Choroid plexus epithelial cell (primary cell): ENCODE results near the gene USHBP1.

Source experiments
- DNase-seq: peaks from one replicate; pipeline ENCODE4 v3.0.0-alpha.2; 2010; ENCODE audit warnings: low read depth
- H3K4me3 ChIP-seq: 2 replicates; pipeline ENCODE4 v1.5.1; 2011; ENCODE audit warnings: low read depth, mild to moderate bottlenecking, control low read depth, low read length, moderate library complexity
- CTCF ChIP-seq: conservative IDR thresholded peaks from 2 replicates; pipeline ENCODE4 v1.5.1; 2011; ENCODE audit warnings: low read depth, mild to moderate bottlenecking, control low read depth, inconsistent platforms, low read length, moderate library complexity

The USHBP1 gene

GRCh38 chr19:17294051-17294891 lies 29.7 kb upstream of the USHBP1 start:
- no peak for TF ChIP-seq CTCF
- DNase-seq = no peak
- H3K4me3 ChIP-seq = no peak overlapping the region

- no peak overlapping the region for H3K4me3 ChIP-seq
- no peak for TF ChIP-seq CTCF
- no peak for DNase-seq
Measured at GRCh38 chr19:17293605-17294004, 29.1 kb upstream of the USHBP1 start.

GRCh38 chr19:17292301-17293074 lies 27.9 kb upstream of the USHBP1 start:
- peak; percentile 88 for TF ChIP-seq CTCF
- DNase-seq = peak; percentile 93
- H3K4me3 ChIP-seq = peak overlapping the region; percentile 66

- TF ChIP-seq CTCF = no peak
- DNase-seq = peak; percentile 95
- peak overlapping the region; percentile 46 for H3K4me3 ChIP-seq
Measured at GRCh38 chr19:17289489-17289888, 24.9 kb upstream of the USHBP1 start.

- no peak for DNase-seq
- no peak for TF ChIP-seq CTCF
Measured at GRCh38 chr19:17286752-17287151, 22.2 kb upstream of the USHBP1 start.

GRCh38 chr19:17286263-17286662 lies 21.7 kb upstream of the USHBP1 start:
- H3K4me3 ChIP-seq = no peak overlapping the region
- no peak for TF ChIP-seq CTCF
- no peak for DNase-seq

More at GRCh38 chr19:17286752-17287151, 22.2 kb upstream of the USHBP1 start:
- H3K4me3 ChIP-seq = no peak overlapping the region
